GM18909 (cell line): ENCODE measurements around the gene ZNF773.

Source experiments
- ATAC-seq: cut with Tn5 transposase; IDR thresholded peaks from one replicate; pipeline ENCODE4 v1.9.1; 2021; ENCODE audit warnings: mild to moderate bottlenecking; ENCODE audit not compliant: unreplicated experiment, poor library complexity

ZNF773 gene

DNA sequence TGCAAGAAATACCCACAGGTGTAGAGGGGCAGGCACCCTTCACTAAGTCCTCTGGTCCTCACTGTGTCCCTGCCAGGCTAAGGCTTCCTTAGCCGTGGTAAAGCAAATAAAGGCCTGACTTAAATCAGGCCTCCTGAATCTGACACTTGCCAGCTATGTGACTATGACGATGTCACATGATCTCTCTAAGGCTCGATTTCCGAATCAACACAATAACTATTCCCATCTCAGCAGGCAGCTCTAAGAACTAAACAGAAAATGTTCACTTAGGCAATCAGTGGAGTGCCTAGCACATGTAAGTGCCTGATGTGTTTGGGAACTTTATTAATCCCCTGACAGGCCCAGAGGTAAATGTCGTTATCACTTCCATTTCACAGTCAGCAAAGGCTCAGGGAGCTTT is 57.9 kb downstream of the ZNF773 start:
- no peak for ATAC-seq
